GM19452 (cell line): Measurements from ENCODE around the gene PEF1.

ENCODE experiments used
- ATAC-seq: cut with Tn5 transposase; IDR thresholded peaks from one replicate; pipeline ENCODE4 v1.9.1; 2021; ENCODE audit not compliant: unreplicated experiment

The PEF1 gene

GRCh38 chr1:31655756-31656155 is 11.1 kb upstream of the PEF1 start:
- no peak for ATAC-seq

GRCh38 chr1:31655104-31655503 is 10.4 kb upstream of the PEF1 start:
- no peak for ATAC-seq

- ATAC-seq = no peak
These were observed 9.7 kb upstream of the PEF1 start for GRCh38 chr1:31654474-31654776.

GRCh38 chr1:31653717-31654473 is 9.2 kb upstream of the PEF1 start:
- ATAC-seq = no peak

- ATAC-seq = no peak
These were observed 8.3 kb upstream of the PEF1 start for GRCh38 chr1:31652891-31653499.

GRCh38 chr1:31651766-31652165 is 7.1 kb upstream of the PEF1 start:
- ATAC-seq = no peak

- ATAC-seq = no peak
These were observed 6.4 kb upstream of the PEF1 start for GRCh38 chr1:31651089-31651420.

- no peak for ATAC-seq
These were observed 5.7 kb upstream of the PEF1 start for GRCh38 chr1:31650161-31651088.

- ATAC-seq = no peak
These were observed 4.1 kb upstream of the PEF1 start for GRCh38 chr1:31648641-31649357.

- ATAC-seq = no peak
These were observed 3.5 kb upstream of the PEF1 start for GRCh38 chr1:31648190-31648589.

GRCh38 chr1:31647106-31647505 is 2.4 kb upstream of the PEF1 start:
- no peak for ATAC-seq

- ATAC-seq = no peak
These were observed 1.7 kb upstream of the PEF1 start for GRCh38 chr1:31646259-31646960.

GRCh38 chr1:31645274-31645568 is 545 bp upstream of the PEF1 start:
- no peak for ATAC-seq

GRCh38 chr1:31643976-31644559 is 608 bp downstream of the PEF1 start:
- ATAC-seq = no peak

- ATAC-seq = no peak
These were observed 1.8 kb downstream of the PEF1 start for GRCh38 chr1:31642897-31643296.

- no peak for ATAC-seq
These were observed 2.3 kb downstream of the PEF1 start for GRCh38 chr1:31642366-31642765.

- no peak for ATAC-seq
These were observed 3.7 kb downstream of the PEF1 start for GRCh38 chr1:31640964-31641363.

- ATAC-seq = no peak
These were observed 4.5 kb downstream of the PEF1 start for GRCh38 chr1:31640179-31640578.

GRCh38 chr1:31639543-31639942 is 5.1 kb downstream of the PEF1 start:
- no peak for ATAC-seq

- no peak for ATAC-seq
These were observed 6.6 kb downstream of the PEF1 start for GRCh38 chr1:31637915-31638673.
